GM19438 (cell line): ENCODE data around the gene YARS1.

Source experiments
- ATAC-seq: cut with Tn5 transposase; IDR thresholded peaks from one replicate; pipeline ENCODE4 v1.9.1; 2021; ENCODE audit warnings: low read depth; ENCODE audit not compliant: unreplicated experiment

Gene YARS1

GRCh38 chr1:32766328-32766972 lies 50.7 kb downstream of the YARS1 start:
- ATAC-seq, result no peak

GRCh38 chr1:32765570-32766327 lies 51.4 kb downstream of the YARS1 start:
- ATAC-seq, result no peak

- ATAC-seq, result no peak
Observed at GRCh38 chr1:32764826-32765569, 52.2 kb downstream of the YARS1 start.

DNA sequence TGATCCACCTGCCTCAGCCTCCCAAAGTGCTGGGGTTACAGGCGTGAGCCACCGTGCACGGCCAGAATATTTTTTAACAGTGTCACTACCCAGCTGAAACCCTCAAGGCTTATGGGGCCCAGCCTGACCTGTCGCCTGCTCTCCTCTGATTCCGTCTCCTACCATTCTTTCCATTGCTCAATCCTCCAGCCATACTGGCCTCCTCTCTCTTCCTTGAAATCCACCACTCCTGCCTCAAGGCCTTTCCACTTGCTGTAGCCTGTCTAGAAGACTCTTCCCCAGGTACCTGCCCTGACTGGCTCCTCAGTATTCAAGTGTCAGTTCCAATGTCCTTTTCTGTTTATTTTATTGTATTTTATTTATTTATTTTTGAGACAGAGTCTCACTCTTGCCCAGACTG lies 53.9 kb downstream of the YARS1 start:
- ATAC-seq, result no peak

DNA sequence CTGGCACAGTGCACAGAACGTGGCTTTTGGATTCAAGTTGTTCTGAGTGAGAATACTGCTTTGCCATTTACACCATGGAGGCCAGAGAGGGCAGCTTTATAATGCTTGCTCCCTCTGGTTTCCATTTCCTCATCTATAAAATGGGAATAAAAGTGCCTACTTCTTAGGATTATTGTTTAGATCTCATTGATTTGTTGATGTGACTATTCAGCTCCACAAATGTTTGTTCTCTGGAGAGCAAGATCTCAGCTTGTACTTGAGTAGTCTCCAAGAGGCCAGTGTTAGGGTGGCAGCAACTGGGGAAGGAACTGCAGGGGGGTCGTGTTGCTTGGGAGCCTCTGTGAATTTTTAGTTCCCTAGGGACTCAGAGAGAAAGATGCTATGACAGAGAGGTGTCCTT lies 55.2 kb downstream of the YARS1 start:
- no peak for ATAC-seq

- no peak for ATAC-seq
Observed at GRCh38 chr1:32761253-32761877, 55.8 kb downstream of the YARS1 start.

DNA sequence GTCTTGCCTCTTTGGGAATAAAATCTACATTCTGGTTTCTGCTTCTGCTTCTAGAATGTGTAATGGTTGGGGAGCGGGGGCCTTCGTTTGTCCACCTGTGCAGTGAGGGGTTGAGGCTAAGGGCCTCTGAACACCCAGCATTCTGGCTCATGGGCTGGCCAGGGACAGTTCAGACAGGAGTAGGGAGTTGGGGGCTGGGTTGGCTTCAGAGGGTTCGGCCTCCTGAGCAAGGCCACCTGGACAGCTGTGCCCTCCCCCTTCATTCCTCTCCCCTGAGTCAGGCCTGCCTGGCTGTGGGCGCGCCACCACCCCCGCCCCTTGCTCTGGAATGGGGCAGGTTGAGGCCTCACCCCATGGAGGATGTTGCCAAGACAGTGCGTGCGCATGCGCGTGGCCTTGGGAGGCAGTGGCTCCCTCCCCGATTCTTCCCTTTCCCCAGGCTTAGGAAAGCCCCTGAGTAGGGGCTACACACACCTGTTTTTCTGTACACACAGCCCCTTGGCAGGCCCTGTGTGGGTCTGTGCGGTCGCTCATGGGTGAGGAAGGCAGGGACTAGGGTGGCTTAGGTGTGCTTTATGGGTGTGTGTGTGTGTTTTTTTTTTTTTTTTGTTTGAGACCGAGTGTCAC lies 57.0 kb downstream of the YARS1 start:
- no peak for ATAC-seq

GRCh38 chr1:32759521-32759981 lies 57.6 kb downstream of the YARS1 start:
- no peak for ATAC-seq

GRCh38 chr1:32758795-32759430 lies 58.2 kb downstream of the YARS1 start:
- ATAC-seq, result no peak

DNA sequence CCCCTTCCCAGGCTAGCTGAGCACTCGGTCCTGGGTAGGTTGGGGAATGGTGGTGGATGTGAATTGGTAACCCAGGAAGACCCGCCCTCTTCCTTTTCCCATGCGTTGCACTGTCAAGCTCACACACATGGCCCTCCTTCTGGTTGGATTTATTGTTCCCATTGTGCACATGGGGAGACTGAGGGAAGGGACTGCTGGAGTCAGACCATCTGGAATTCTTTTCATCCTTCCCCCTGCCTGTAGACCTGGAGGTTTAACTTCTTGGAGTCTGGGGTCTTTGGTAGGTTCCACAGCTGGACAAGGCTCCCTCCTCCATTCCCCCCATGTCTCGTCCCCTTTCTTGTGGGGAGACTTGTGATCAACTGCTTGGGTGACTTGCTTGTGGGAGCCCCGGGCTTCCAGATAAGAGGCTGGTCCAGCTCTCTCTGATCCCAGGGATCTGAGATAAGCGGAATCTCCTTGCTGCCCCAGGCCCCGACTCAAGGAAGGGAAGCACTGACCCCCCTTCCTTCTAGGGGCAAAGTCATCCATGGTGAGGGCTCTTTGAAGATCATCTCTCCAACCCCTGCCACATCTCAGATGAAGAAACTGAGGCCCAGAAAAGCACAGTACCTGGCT lies 58.9 kb downstream of the YARS1 start:
- ATAC-seq, result no peak

GRCh38 chr1:32757213-32757895 lies 59.8 kb downstream of the YARS1 start:
- ATAC-seq, result no peak

- ATAC-seq, result no peak
Observed at GRCh38 chr1:32755810-32756159, 61.4 kb downstream of the YARS1 start.

DNA sequence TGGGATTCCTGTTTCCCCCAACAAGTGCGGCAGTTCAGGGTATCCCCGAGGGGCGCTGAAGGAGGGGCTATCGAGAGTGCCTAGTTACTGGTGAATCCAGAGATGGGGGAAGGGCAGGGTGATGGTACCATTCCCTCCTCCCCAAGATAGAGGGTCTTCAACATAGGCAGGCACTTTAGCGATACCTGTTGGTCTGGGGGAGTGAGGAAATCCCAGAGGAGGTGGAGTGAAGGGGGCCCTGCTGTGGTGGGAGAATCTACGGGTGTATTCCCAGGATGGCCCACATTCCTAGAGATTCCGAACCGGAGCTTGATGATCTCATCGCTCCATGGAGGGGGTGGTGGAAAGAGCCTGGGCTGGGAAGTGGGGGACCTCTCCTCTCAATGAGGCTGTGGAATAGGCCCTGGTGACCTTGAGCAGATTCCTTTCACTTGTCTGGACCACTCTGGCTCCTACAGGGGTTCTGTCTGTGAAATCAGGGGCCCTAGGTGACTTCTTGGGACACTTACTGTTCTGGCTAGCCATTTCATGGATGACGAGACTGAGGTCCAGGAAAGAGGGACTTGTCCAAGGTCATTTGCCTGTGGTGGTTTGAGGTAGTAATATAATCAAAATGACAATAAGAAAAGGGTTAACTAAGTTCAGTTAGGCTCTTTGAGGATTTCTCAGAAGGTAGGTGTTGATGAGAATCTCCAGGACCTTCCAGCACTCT lies 61.9 kb downstream of the YARS1 start:
- ATAC-seq, result no peak

- ATAC-seq, result no peak
Observed at GRCh38 chr1:32754317-32755097, 62.7 kb downstream of the YARS1 start.

GRCh38 chr1:32753532-32754316 lies 63.4 kb downstream of the YARS1 start:
- no peak for ATAC-seq

DNA sequence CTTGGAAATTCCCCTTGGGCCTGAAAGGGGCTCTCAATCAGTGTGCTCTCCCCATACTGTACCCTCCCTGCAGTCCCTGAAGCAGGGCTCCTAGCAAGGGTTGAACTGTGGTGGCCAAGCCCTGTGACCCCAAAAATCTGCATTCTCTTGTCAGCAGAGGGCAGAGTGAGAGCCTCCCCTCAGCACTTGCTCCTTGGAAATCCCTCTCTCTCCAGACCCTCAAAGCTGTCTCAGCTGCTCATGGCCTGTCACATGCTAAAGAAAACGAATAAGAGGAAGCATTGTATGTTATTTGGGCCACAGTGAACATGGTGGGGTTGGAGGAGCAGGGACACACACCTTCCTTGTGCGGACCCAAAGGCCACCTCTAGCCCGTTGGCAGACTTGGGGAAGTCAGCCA lies 67.4 kb downstream of the YARS1 start:
- ATAC-seq, result no peak

- no peak for ATAC-seq
Observed at GRCh38 chr1:32749332-32749731, 67.8 kb downstream of the YARS1 start.
